Measurements from ENCODE around the gene TNFRSF13B. TPM values are rescaled to one million over a fixed set of nuclear protein-coding genes. Genes with fewer than 3 reads are reported as not detected.

Gene TNFRSF13B
- total and polyA plus RNA-seq, 2 donors, result 0.10 TPM; not detected in 1

DNA sequence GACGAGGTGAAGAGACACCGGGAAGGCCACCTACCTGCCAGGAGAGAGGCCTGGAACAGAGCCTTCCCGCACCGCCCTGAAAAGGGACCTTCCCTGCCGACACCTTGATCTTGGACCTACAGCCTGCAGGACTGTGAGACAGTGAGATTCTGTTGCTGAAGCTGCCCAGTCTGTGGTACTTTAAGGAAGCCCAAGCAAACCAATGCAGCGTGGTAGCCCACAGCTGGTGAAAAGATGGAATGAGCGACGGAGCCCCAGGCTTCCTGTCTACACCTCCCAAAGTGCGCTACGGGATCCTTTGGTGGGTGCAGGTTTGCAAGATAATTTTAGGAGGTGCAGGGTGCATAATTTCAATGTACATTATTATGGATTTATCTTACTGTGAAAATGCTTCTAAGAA is 33.9 kb downstream of the TNFRSF13B start:
- Histone ChIP-seq H3K27ac (ENCODE audit: low read depth) (no peak overlapping the region), H3K36me3 (ENCODE audit: insufficient read depth) (no peaks in the 10 kb centered on the region), H3K4me3 (ENCODE audit: low read depth, low read length) (no peak overlapping the region), H3K4me1 (ENCODE audit: insufficient read depth) (no peaks in the 10 kb centered on the region)
- no peak for DNase-seq (ENCODE audit: extremely low spot score)
- WGBS, result 74% methylated on average over 10 of the region's 10 CpGs

DNA sequence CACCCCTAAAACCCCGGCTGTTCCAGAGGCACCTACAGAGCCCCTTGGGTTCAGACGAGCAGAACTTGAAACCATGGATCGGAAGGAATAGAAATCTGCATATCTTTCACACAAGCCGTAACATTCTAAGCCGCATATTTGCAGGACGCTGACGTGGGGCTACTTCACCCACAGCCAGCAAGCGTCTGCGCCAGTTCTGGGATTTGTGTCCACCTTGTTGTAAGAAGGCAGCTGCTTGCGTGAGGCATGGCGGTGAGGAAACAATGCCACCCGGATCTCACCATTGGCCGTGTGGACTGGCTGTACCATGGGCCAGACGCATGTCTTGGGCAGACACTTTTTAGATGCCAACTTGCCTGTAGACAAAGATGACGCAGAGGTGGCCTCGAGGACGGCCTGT is 34.5 kb downstream of the TNFRSF13B start:
- 89% methylated on average over 17 of the region's 17 CpGs for WGBS
- Histone ChIP-seq H3K27ac (ENCODE audit: low read depth) (no peak overlapping the region), H3K4me1 (ENCODE audit: insufficient read depth) (no peaks in the 10 kb centered on the region), H3K4me3 (ENCODE audit: low read depth, low read length) (no peak overlapping the region), H3K36me3 (ENCODE audit: insufficient read depth) (no peaks in the 10 kb centered on the region)
- no peak for DNase-seq (ENCODE audit: extremely low spot score)

DNA sequence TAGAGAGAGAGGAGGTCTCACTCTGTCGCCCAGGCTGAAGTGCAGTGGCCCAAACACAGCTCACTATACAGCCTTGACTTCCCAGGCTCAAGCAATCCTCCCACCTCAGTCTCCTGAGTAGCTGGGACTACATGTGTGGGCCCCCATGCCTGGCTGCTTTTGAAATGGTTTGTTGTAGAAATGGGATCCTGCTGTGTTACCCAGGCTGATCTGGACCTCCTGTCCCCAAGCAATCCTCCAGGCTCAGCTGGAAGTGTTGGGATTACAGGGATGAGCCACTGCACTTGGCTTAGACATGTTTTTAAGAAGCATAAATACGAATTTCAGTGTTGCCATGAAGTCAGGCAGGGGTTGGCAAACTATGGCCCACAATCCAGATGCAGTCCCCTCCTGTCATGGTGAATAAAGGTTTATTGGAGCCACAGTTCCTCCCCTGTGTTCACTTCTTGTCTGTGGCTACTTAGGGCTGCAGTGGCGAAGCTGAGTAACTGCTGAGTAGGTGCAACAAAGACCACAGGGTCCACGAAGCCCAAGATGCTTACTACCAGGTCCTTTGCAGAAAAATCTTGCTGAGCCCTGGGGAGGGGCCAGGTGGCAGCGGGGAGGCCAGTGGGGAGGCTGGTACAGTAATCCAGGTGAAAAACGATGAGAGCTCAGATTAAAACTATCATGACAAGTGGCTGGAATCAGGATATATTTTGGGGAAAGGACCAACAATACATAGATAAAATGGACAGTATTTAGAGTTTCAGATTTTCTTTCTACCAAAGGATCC is 35.2 kb downstream of the TNFRSF13B start:
- Histone ChIP-seq H3K4me1 (ENCODE audit: insufficient read depth) (no peaks in the 10 kb centered on the region), H3K27ac (ENCODE audit: low read depth) (no peak overlapping the region), H3K4me3 (ENCODE audit: low read depth, low read length) (no peak overlapping the region), H3K36me3 (ENCODE audit: insufficient read depth) (no peaks in the 10 kb centered on the region)
- no peak for DNase-seq (ENCODE audit: extremely low spot score)
- 74% methylated on average over 6 of the region's 6 CpGs for WGBS

DNA sequence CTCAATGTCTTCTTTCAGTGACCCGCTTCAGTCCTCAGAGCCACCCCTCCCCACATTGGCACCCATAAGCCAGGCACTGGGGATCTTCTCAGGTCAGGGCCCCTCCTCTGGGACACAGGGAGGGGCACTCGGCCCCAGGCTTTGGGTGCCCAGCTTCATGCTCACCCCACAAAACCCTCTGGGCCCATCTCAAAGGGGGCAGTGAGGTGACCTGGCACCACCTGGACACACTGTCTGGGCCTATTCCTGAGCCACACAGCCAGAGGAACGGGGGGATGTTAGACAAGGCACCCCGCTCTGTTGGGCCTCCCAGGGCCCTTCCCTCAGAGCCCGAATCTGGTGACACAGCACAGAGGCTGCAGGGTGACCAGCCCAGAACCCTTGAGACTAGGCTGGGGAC is 36.1 kb downstream of the TNFRSF13B start:
- WGBS, result 96% methylated on average over 5 of the region's 5 CpGs
- Histone ChIP-seq H3K4me1 (ENCODE audit: insufficient read depth) (no peaks in the 10 kb centered on the region), H3K4me3 (ENCODE audit: low read depth, low read length) (no peak overlapping the region), H3K27ac (ENCODE audit: low read depth) (no peak overlapping the region), H3K36me3 (ENCODE audit: insufficient read depth) (no peaks in the 10 kb centered on the region)
- no peak for DNase-seq (ENCODE audit: extremely low spot score)

DNA sequence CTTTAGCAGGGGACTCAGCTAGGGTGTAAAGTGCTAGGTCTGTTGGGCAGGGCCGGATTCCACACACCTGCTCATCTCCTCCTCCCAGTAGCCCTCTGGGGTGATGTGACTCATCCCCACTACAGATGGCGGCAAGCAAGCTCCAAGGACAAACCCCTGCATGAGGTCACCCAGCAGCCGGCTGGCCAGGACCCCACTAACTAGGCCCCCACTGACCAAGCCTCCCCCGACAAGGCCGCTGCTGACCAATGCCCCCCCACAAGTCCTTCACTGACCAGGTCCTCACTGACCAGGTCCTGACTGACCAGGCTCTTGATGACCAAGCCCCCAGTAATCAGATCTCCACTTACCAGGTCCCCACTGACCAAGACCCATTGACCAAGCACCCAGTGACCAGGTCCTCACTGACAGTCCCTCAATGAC is 36.7 kb downstream of the TNFRSF13B start:
- no peaks in the 10 kb centered on the region for H3K36me3 ChIP-seq (ENCODE audit: insufficient read depth)
- WGBS, result 93% methylated on average over 5 of the region's 5 CpGs
- no peak overlapping the region for H3K27ac ChIP-seq (ENCODE audit: low read depth)
- H3K4me3 ChIP-seq (ENCODE audit: low read depth, low read length), result no peak overlapping the region
- no peaks in the 10 kb centered on the region for H3K4me1 ChIP-seq (ENCODE audit: insufficient read depth)
- no peak for DNase-seq (ENCODE audit: extremely low spot score)

DNA sequence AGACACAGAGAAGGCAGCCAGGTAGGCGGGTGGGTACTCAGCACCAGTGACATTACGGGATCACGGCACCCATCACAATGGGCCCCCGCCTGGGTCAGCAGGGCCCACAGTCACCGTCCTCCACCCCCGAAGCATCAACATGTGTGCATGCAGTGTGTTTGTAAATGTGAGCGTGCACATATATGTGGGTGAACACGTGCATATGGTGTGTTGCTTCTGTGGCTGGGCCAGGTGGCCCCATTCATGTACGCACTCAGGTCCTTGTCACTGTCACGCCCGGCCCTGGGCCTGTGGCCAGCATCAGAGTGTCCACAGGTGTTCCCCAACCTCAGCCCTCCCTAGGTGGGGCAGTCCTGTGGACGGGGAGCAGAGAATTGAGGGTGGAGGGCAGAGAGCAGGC is 37.1 kb downstream of the TNFRSF13B start:
- no peak for DNase-seq (ENCODE audit: extremely low spot score)
- Histone ChIP-seq H3K4me1 (ENCODE audit: insufficient read depth) (no peaks in the 10 kb centered on the region), H3K36me3 (ENCODE audit: insufficient read depth) (no peaks in the 10 kb centered on the region), H3K27ac (ENCODE audit: low read depth) (no peak overlapping the region), H3K4me3 (ENCODE audit: low read depth, low read length) (no peak overlapping the region)
- WGBS, result 93% methylated on average over 12 of the region's 12 CpGs

DNA sequence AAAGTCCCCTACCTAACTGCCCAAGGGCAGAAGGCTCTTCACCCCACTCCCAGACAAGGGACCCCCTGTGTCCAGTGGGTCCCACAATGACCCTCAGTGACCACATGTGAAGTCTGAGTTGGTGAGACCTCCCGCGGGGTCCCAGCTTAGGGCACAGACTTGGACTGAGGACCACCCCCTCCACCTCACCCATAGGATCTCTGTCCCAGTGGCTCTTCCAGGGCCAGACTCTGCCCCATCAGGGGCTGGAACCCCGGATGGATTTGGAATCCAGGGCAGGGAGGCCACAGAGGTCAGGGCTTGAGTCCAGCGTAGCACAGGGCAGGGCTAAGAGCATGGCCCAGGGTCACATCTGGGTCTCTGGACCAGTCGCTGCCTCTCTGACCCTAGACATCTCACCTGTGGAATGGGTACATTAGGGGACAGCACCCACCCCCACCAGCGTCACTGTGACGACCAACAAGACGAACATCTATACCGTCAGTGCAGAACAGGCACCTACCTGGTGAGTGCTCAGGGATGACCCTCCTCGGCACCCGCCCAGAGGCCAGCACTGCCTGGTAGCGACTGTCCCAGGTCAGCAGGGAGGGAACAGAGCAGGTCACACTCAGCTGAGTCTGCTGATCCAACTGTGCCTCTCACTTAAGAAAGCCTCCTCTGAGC is 37.7 kb downstream of the TNFRSF13B start:
- Histone ChIP-seq H3K4me1 (ENCODE audit: insufficient read depth) (no peaks in the 10 kb centered on the region), H3K27ac (ENCODE audit: low read depth) (no peak overlapping the region), H3K36me3 (ENCODE audit: insufficient read depth) (no peaks in the 10 kb centered on the region), H3K4me3 (ENCODE audit: low read depth, low read length) (no peak overlapping the region)
- no peak for DNase-seq (ENCODE audit: extremely low spot score)
- WGBS, result 95% methylated on average over 12 of the region's 12 CpGs

DNA sequence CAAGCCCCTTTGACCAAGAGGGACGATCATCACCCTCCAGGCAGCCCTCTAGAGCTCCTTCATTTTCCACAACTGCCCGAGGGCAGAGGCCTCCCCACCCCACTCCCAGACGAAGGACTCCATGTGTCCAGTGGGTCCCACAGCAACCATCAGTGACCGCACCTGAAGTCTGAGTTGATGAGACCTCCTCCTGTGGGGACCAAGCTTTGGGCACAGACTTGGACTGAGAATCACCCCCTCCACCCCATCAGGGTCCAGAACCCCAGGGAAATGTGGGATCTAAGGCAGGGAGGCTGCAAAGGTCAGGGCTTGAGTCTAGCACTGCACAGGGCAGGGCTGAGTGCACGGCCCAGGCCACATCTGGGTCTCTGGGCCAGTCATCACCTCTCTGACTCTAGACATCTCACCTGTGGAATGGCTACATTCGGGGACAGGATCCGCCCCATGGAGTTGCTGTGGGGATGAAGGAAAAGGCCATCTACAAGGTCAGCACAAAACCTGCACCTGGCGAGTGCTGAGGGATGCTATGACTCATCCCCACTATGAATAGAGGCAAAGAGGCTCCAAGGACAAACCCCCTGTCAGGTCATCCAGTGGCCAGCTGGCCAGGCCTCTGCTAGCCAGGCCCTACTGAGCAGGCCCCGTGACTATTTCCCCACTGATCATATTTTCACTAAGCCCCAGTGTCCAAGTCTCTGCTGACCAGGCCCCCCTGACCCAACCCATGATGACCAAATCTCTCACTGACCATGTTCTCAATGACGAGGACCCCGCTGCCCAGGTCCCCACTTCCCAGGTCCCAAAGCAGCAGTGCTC is 38.4 kb downstream of the TNFRSF13B start:
- 92% methylated on average over 11 of the region's 11 CpGs for WGBS
- H3K4me3 ChIP-seq (ENCODE audit: low read depth, low read length), result no peak overlapping the region
- DNase-seq (ENCODE audit: extremely low spot score), result no peak
- no peaks in the 10 kb centered on the region for H3K4me1 ChIP-seq (ENCODE audit: insufficient read depth)
- no peaks in the 10 kb centered on the region for H3K36me3 ChIP-seq (ENCODE audit: insufficient read depth)
- no peak overlapping the region for H3K27ac ChIP-seq (ENCODE audit: low read depth)

DNA sequence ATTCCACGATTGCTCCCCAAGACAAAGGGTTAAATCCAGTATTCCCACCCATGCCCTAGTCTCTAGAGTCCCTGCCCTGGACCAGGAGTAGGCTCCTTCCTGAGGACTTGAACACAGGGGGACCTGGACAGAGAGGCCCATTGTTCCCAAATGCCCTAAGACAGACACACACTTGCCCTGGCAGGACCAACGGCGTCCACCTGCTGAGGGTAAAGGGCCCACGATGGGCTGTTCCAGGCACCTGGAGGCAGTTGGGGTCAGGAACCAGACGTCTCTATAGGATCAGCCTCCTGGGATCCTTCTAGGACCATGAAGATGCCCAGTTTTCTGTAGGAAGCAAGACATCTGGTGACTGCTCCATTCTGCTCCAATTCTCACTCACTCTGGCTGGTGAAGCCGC is 39.3 kb downstream of the TNFRSF13B start:
- Histone ChIP-seq H3K27ac (ENCODE audit: low read depth) (no peak overlapping the region), H3K4me3 (ENCODE audit: low read depth, low read length) (no peak overlapping the region), H3K36me3 (ENCODE audit: insufficient read depth) (no peaks in the 10 kb centered on the region), H3K4me1 (ENCODE audit: insufficient read depth) (no peaks in the 10 kb centered on the region)
- WGBS, result 80% methylated on average over 6 of the region's 6 CpGs
- no peak for DNase-seq (ENCODE audit: extremely low spot score)

DNA sequence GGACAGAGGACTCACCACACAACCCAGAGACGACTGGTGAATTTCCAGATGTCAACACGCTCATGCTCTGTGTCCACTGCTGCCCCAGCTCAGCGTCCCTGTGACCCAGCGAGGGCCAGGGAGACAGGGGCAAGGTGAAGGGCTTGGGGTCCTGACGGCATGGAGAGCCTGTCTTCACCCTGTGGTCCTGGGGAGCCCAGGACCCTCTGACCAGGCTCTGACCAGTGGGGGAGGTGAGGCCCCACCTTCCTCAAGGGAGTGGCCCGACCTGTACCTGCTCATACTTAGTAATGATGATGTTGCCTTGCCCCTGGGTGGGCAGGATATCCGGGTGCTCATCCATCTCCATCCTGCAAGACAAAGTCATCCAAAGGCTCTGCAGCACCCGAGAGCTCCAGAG is 39.8 kb downstream of the TNFRSF13B start:
- WGBS, result 86% methylated on average over 8 of the region's 8 CpGs
- H3K4me3 ChIP-seq (ENCODE audit: low read depth, low read length), result no peak overlapping the region
- DNase-seq (ENCODE audit: extremely low spot score), result no peak

DNA sequence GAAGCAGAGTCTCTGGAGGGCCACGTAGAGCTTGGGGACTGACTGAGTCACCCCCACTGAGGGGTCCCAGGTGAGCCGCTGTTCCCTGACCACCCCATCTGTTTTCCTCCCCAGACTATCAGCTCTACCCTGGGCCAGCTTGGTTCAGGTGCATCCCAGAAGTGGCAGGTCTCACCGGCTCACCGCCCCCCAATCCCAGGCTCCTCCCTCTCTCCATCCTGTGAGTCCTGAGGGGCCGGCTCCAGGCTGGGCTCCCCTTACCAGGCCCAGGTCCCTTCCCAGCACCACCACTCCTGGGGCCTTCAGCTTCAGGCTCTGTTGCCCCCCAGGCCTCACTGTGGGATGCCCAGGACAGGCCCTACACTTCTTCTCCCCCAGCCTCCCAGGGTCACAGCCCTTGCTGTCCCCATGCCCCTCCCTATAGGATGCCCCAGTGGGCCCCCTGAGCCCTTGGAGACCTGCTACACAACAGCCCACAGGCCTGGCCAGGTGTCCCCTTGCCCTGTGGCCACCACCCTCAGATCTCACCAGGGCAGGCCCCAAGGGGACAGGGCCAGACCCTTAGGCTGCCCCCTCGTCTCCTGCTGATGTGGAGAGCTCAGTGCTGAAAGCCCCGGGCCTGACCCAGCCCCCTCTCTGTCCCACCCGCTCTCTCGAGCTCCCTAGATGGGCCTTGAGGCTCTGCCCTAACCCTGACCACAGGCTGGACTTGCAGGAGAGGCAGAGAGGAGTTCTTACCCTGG is 40.4 kb downstream of the TNFRSF13B start:
- Histone ChIP-seq H3K27ac (ENCODE audit: low read depth) (no peak overlapping the region), H3K4me1 (ENCODE audit: insufficient read depth) (no peaks in the 10 kb centered on the region), H3K36me3 (ENCODE audit: insufficient read depth) (no peaks in the 10 kb centered on the region), H3K4me3 (ENCODE audit: low read depth, low read length) (no peak overlapping the region)
- WGBS, result 79% methylated on average over 9 of the region's 9 CpGs
- DNase-seq (ENCODE audit: extremely low spot score), result no peak

More for the DNA sequence above, 39.8 kb downstream of the TNFRSF13B start:
- no peaks in the 10 kb centered on the region for H3K4me1 ChIP-seq (ENCODE audit: insufficient read depth)
- no peak overlapping the region for H3K27ac ChIP-seq (ENCODE audit: low read depth)
- no peaks in the 10 kb centered on the region for H3K36me3 ChIP-seq (ENCODE audit: insufficient read depth)

DNA sequence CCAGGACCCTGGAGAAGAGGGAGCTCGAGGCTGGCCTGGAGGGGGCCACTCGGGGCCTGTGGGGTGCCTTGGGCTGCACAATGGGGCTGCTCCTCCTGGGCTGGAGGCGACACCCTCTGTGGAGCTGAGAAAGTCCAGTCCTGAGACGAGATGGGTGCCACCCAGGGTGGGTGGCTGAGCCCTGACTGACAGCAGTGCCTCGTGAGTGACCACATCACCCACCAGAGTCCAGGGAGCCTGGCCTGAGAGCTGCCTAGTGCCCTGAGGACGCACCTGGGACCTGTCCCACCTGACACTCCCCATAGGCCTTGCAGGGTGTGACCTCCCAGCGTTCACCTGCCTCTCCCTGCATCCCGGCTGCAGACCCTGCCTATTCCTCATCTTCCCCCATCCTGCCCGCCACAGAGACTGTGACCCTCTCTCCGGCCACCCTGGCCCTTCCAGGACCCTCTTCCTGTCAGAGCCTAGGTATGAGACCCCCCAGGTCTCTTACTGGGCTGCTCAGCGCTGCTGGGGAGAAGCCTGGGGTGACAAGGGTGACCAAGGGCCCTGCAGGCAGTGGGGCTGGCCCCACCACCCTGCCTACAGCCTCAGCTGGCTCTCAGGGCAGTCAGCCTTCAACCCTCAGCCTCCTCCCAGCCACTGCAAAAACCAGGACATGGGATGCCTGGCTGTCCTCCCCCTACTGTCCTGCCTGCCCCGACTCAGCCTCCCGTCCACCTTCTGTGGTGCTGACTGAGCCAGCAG is 41.2 kb downstream of the TNFRSF13B start:
- Histone ChIP-seq H3K4me1 (ENCODE audit: insufficient read depth) (no peaks in the 10 kb centered on the region), H3K4me3 (ENCODE audit: low read depth, low read length) (no peak overlapping the region), H3K36me3 (ENCODE audit: insufficient read depth) (no peaks in the 10 kb centered on the region), H3K27ac (ENCODE audit: low read depth) (no peak overlapping the region)
- DNase-seq (ENCODE audit: extremely low spot score), result no peak
- WGBS, result 90% methylated on average over 13 of the region's 13 CpGs
